Measurements from ENCODE around the gene HOXB3. TPM values are rescaled to one million over a fixed set of nuclear protein-coding genes. Genes with fewer than 3 reads are reported as not detected.

HOXB3 gene
- total RNA-seq, 2 donors from 2014 or later: 7.8 to 11.4 TPM

DNA sequence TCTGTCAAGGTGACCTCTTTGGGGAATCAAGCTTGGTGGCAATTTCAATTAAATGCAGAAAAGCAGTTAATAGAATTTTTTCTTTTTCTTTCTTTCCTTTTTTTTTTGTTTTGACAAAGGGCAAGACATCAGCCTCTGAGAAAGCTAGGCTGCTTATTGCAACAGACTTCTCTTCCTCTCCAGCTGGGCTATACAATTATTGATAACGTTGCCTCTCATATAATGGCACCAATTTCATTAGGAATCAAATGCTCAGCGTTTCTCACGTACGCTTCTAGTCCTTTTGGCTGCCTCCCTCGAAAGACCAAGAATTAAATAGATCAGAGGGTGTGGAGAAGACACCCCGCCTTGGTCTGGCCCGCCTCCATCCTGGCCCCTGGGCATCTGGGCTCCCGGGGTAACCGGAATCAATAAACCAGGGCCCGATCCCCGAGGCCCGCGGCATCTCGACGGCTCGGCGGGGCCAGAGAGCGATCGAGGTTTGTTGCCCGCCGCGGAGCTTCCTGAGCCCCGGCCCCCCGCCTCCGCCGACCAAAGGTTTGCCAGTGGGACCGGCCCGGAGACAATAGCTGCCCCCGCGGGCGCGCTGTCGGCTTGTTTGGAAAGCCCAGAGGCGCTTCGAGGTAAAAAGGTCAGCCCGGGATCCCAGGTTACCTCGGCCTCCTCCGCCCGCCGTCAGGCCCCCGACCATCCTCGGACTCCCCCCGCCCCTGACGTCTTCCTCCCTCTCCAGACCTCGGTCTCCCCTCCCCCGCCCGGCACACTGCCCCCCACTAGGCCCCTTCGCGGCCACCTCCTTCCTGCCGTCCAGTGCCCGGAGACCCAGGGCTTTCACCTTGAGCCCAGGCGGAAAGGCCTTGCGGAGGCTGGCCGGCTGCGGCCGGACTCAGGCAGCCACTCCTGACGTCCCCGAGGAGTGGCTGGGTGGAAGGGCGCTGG is 63.2 kb downstream of the HOXB3 start:
- Histone ChIP-seq H3K36me3 (no peaks in the 10 kb centered on the region), H3K27me3 (replicated peaks; ENCODE audit: insufficient read depth) (no peaks in the 10 kb centered on the region), H3K27ac (no peak overlapping the region), H3K4me1 (replicated peaks) (no peaks in the 10 kb centered on the region), H3K9me3 (no peaks in the 10 kb centered on the region), H3K4me3 (no peak overlapping the region)
- WGBS: 43% methylated on average over 44 of the region's 59 CpGs
- no peak for DNase-seq (ENCODE audit: low spot score)
- intact Hi-C loops (cut with DNase I): no loop called here
- no peak for TF ChIP-seq POLR2AphosphoS5 (IDR thresholded peaks at IDR 0.05)
- TF ChIP-seq, protein P1, sequence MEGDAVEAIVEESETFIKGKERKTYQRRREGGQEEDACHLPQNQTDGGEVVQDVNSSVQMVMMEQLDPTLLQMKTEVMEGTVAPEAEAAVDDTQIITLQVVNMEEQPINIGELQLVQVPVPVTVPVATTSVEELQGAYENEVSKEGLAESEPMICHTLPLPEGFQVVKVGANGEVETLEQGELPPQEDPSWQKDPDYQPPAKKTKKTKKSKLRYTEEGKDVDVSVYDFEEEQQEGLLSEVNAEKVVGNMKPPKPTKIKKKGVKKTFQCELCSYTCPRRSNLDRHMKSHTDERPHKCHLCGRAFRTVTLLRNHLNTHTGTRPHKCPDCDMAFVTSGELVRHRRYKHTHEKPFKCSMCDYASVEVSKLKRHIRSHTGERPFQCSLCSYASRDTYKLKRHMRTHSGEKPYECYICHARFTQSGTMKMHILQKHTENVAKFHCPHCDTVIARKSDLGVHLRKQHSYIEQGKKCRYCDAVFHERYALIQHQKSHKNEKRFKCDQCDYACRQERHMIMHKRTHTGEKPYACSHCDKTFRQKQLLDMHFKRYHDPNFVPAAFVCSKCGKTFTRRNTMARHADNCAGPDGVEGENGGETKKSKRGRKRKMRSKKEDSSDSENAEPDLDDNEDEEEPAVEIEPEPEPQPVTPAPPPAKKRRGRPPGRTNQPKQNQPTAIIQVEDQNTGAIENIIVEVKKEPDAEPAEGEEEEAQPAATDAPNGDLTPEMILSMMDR (IDR thresholded peaks at IDR 0.05): no peak
- no peak for TF ChIP-seq POLR2A (IDR thresholded peaks at IDR 0.05)

DNA sequence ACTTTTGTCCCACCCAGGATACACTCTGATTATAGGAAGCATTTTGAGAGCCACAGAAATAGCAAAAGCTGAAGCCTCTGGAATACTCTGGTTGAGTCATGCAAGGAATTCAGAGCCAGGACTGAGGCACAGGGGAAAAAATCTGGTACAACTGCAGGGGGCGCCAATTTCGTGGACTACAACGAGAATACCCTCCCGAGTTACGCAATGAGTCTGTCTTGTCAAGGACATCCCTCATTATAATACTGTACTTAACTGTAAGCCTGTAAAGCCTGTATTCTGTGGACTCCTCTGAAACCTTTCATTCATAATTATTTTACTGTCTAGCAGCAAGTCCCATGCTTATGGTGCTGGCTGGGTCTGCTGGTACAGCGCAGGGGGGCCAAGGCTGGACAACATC is 67.0 kb downstream of the HOXB3 start:
- Histone ChIP-seq H3K36me3 (no peaks in the 10 kb centered on the region), H3K9me3 (no peaks in the 10 kb centered on the region), H3K4me1 (replicated peaks) (no peaks in the 10 kb centered on the region), H3K27ac (no peak overlapping the region), H3K27me3 (replicated peaks; ENCODE audit: insufficient read depth) (no peaks in the 10 kb centered on the region), H3K4me3 (no peak overlapping the region)
- intact Hi-C loops (cut with DNase I): no loop called here
- 82% methylated on average over 6 of the region's 6 CpGs for WGBS
- DNase-seq (ENCODE audit: low spot score): no peak
- no peak for TF ChIP-seq POLR2A (IDR thresholded peaks at IDR 0.05)
- TF ChIP-seq, protein P1 (IDR thresholded peaks at IDR 0.05): no peak
- TF ChIP-seq POLR2AphosphoS5 (IDR thresholded peaks at IDR 0.05): no peak

DNA sequence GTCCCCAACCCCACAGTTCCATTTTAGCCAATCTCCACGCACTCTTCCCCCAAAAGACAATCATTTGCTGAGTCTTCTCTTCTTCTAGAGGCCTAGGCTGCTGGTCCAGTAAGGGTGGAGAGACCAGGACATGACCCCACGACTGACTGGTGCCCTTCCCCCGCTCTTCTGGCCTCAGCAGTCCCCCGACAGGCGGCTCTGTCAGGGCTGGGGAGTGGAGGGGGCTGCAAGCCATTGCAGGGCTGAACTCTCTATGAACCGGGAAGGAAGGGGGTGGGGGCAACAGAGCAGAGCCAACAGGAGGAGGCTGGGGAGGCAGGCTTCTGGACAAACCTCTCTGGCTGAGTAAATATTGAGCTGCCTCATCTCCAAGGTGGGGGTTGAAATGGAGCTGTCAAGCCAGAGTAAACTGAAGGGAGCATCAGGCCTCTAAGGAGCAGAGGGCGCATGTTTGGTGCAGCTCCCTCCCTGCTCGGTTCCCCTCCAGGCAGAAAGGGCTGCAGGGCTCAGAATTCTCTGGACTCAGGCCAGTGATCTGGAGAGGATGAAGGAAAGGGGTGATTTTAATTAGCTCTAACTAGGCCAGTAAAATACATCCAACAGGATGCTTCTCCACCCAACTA is 67.9 kb downstream of the HOXB3 start:
- no peaks in the 10 kb centered on the region for H3K27me3 ChIP-seq (replicated peaks; ENCODE audit: insufficient read depth)
- 26% methylated on average over 8 of the region's 8 CpGs for WGBS
- intact Hi-C loops (cut with DNase I): no loop called here
- DNase-seq (ENCODE audit: low spot score): peak; percentile 50
- H3K36me3 ChIP-seq: no peaks in the 10 kb centered on the region
- no peak overlapping the region for H3K4me3 ChIP-seq
- no peak for TF ChIP-seq POLR2A (IDR thresholded peaks at IDR 0.05)
- TF ChIP-seq POLR2AphosphoS5 (IDR thresholded peaks at IDR 0.05): peak; percentile 50
- no peaks in the 10 kb centered on the region for H3K9me3 ChIP-seq
- H3K4me1 ChIP-seq (replicated peaks): no peaks in the 10 kb centered on the region
- H3K27ac ChIP-seq: no peak overlapping the region

- TF ChIP-seq POLR2AphosphoS5 (IDR thresholded peaks at IDR 0.05): no peak
- TF ChIP-seq POLR2A (IDR thresholded peaks at IDR 0.05): no peak
- TF ChIP-seq, protein P1 (IDR thresholded peaks at IDR 0.05): no peak
These were observed 69.4 kb downstream of the HOXB3 start for GRCh38 chr17:48520631-48521079.

DNA sequence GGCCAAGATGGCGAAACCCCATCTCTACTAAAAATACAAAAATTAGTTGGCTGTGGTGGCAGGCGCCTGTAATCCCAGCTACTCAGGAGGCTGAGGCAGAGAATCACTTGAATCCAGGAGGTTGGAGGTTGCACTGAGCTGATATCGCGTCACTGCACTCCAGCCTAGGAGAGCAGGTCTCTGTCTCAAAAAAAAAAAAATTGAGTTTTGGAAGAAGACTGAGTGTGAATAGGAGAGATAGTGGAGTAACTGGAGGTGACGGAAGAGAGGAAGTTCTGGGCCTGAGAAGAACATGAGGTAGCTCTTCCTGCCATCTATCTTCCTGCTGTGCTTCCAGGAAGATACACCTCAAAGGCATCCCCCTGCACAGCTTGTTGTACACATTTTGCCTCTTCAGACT is 70.6 kb downstream of the HOXB3 start:
- Histone ChIP-seq H3K4me3 (no peak overlapping the region), H3K9me3 (no peaks in the 10 kb centered on the region), H3K36me3 (no peaks in the 10 kb centered on the region), H3K27me3 (replicated peaks; ENCODE audit: insufficient read depth) (no peaks in the 10 kb centered on the region), H3K27ac (no peak overlapping the region), H3K4me1 (replicated peaks) (no peaks in the 10 kb centered on the region)
- intact Hi-C loops (cut with DNase I): no loop called here
- TF ChIP-seq POLR2AphosphoS5 (IDR thresholded peaks at IDR 0.05): no peak
- TF ChIP-seq, protein P1 (IDR thresholded peaks at IDR 0.05): no peak
- no peak for TF ChIP-seq POLR2A (IDR thresholded peaks at IDR 0.05)
- no peak for DNase-seq (ENCODE audit: low spot score)
- WGBS: 93% methylated on average over 5 of the region's 5 CpGs

More at GRCh38 chr17:48520631-48521079, 69.4 kb downstream of the HOXB3 start:
- Histone ChIP-seq H3K9me3 (no peaks in the 10 kb centered on the region), H3K27ac (no peak overlapping the region), H3K4me3 (no peak overlapping the region), H3K36me3 (no peaks in the 10 kb centered on the region), H3K4me1 (replicated peaks) (no peaks in the 10 kb centered on the region), H3K27me3 (replicated peaks; ENCODE audit: insufficient read depth) (no peaks in the 10 kb centered on the region)
- DNase-seq (ENCODE audit: low spot score): no peak
- WGBS: 53% methylated on average over 1 of the region's 1 CpG
- intact Hi-C loops (cut with DNase I): no loop called here

Measured in prostate gland (tissue), 2 donors.